HG03060 (cell line): ENCODE data around the gene EPG5.
"Not testable (repeated sequence)": the region's sequence is repeated elsewhere in the genome, so short reads cannot be mapped to it uniquely, and the experiment has no call there.

Experiments
- ATAC-seq: cut with Tn5 transposase; IDR thresholded peaks from one replicate; pipeline ENCODE4 v1.9.1; 2021; ENCODE audit warnings: low read depth, moderate number of reproducible peaks; ENCODE audit not compliant: unreplicated experiment

EPG5 gene

GRCh38 chr18:45967007-45967706 lies at the start of gene EPG5:
Gene EPG5 (minus strand): TSS chr18:45967329. CDS start chr18:45967239, 90 bp downstream.
- peak; percentile 87 for ATAC-seq

- ATAC-seq = peak; percentile 43
Observed at GRCh38 chr18:46013484-46014189, 46.5 kb upstream of the EPG5 start.

DNA sequence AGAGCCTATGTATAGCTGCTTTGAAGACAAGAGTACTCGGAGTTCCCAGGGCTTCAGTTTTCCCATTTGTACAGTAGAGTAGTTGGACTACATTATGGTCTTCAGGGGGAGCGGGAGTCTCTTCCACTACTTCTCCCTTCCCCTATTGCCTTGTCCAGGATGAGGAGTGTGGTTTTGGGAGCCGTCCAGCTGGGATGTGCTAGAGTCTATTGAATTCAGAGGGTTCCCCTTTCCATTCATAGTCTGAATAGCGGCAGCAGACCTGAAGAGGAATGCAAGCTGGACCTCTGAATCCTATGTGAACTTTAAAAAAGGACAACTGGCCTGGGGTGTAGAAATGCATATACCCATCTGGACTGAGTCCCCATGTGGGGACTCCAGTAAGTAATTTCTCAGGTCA lies 43.5 kb upstream of the EPG5 start:
- ATAC-seq = no peak

DNA sequence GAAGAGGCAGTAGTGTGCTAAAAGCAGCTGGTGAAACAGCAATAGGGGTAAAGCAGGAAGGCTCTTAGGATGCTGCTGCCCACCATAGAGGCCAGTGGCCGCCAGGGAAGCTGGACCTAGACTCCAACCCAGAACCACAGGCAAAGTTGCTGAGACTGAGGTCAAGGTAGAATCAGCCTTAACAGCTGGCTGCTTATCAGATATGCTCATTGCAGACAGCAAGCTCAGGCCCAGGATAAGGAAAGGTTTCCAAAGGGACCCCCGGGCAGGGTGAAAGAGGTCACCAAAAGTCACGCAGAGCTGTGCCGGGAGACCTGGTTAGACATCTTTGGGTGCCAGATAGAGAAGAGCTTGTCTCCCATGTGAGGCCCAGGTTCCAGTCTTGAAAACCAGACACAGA lies 42.9 kb upstream of the EPG5 start:
- ATAC-seq = no peak

- no peak for ATAC-seq
Observed at GRCh38 chr18:46009125-46009840, 42.2 kb upstream of the EPG5 start.

GRCh38 chr18:46008531-46008930 lies 41.4 kb upstream of the EPG5 start:
- no peak for ATAC-seq

DNA sequence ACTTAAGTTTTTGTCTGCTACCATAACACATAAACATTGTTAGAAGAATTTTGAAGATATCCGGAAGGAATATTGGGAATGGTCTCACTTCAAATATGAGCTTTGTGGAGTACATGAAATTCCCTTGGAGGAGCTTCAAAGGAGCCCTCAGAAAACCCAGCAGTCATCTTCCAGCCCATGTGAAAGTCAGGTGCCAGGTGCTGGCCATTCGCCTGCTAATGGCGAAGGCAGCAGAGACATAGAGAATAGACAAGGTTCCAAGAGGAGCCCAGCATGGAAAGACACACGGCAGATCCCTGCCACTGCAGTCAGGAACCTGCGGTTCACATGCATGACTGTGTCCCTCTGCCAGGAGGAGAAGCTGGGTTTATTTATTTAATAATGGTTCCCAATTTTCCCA lies 40.0 kb upstream of the EPG5 start:
- no peak for ATAC-seq

DNA sequence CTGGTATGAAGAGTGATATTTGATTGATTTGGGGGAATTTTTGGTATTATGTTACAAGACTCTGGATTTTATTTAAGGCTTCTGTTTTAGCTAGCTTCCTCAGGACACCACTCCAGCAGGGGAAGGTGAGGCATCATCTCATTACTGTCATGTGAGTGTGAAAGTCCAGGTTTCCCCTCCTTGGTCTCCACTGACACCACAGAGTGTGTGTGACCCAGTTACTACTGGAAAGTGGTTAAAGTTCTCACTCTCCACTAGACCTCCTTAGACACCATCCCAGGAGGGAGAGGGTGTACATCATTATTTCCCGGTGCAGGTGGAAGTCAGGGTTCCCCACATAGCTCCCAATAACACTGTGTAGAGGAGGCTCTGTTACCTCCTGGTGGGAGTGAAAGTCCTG lies 35.8 kb upstream of the EPG5 start:
- no peak for ATAC-seq

GRCh38 chr18:46001892-46002291 lies 34.8 kb upstream of the EPG5 start:
- no peak for ATAC-seq

DNA sequence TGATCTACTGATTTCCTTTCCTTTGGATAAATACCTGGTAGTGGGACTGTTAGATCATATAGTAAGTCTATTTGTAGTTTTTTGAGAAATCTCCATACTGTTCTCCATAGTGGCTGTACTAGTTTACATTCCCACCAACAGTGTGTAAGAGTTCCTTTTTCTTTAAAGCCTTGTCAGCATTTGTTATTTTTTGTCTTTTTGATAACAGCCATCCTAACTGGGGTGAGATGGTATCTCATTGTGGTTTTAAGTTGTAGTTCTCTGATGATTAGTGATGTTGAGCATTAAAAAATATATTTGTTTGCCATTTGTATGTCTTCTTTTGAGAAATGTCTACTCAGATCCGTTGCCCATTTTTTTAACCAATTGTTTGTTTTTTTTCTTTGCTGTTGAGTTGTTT lies 33.9 kb upstream of the EPG5 start:
- no peak for ATAC-seq

DNA sequence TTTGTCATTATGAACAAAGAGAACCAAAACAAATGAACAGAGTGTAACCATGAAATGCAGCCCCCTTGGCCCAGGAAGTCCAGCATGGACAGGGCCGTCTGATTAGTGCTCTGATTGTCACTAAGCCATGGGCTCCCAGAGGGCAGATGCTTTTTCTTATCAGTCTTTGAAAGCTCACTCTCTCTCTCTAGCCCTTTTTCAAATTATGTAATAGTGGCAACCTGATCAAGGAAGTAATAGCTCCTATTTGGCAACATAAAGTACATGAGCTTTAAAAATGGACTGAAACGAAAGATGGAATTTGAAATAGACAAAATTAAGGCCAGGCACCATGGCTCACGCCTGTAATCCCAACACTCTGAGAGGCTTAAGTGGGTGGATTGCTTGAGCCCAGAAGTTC lies 32.4 kb upstream of the EPG5 start:
- ATAC-seq = no peak

- no peak for ATAC-seq
Observed at GRCh38 chr18:45998244-45998643, 31.1 kb upstream of the EPG5 start.

DNA sequence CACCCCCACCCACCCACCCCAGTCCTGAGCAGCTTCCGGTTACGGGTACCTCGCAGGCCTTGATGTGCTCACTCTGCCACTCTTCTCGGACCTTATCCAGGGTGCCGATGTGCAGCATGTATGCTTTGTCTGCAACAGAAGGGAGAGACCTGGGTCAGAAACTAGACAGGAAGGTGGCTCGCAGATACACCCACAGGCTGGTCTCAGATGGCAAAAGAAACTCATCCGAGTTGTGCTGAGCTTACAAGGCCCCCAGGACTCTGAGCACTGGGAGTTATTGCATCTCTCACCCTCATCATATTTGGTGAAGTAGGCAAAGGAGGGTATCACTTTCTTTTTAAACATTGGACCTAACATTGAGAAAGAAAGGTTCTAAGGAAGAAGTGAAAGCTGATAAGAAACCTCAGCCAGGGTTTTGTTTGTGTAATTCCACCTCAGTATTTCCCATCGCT lies 30.6 kb upstream of the EPG5 start:
- ATAC-seq = no peak

GRCh38 chr18:45995461-45995860 lies 28.3 kb upstream of the EPG5 start:
- no peak for ATAC-seq

DNA sequence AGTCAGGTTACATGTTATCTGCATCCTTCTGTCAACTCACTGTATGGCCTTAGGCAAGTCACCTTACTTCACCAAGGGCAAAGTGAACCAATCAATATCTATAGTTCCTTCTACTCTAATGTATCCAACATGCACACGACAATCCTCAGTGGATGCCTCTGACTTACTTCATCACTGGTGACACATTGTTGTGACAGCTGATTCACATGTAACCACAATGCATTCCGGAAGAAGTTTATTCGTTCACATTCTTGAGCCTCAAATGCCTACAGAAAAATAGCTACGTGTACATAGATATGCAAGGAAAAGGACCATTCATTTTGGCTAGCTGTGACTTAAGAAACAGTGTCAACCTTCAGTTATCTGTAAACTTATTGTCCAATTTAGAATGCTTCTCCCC lies 26.3 kb upstream of the EPG5 start:
- ATAC-seq = no peak

DNA sequence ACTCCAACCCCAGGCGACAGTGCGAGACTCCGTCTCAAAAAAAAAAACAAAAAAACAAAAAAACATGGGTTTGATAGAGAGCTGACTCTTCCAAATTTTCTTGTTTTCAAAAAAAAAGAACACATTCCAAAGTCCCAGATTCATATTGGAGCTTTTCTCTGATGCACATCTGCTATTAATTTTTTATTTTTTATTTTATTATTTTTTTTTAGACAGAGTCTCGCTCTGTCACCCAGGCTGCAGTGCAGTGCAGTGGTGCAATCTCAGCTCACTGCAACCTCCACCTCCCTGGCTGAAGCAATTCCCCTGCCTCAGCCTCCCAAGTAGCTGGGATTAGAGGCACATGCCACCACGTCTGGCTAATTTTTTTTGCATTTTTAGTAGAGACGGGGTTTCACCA lies 25.4 kb upstream of the EPG5 start:
- ATAC-seq = not testable (repeated sequence)

DNA sequence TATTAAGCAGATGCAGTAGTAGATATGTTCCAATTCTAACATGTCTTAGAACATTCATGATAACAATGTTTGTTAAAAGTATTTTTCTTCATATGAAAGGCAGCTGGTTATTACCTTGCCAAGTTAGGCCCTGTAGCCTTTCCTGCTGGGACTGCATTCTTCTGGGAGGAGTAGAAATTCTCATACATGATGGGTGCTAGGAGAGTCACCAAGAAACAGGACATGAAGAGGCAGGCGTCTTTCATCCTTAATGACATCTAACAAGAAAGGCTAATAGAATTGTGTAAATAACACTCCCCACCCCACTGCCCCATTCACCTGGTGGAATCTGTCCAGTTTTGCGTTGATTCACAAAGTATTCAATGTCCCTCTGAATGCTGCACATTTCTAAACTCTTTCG lies 24.7 kb upstream of the EPG5 start:
- no peak for ATAC-seq

DNA sequence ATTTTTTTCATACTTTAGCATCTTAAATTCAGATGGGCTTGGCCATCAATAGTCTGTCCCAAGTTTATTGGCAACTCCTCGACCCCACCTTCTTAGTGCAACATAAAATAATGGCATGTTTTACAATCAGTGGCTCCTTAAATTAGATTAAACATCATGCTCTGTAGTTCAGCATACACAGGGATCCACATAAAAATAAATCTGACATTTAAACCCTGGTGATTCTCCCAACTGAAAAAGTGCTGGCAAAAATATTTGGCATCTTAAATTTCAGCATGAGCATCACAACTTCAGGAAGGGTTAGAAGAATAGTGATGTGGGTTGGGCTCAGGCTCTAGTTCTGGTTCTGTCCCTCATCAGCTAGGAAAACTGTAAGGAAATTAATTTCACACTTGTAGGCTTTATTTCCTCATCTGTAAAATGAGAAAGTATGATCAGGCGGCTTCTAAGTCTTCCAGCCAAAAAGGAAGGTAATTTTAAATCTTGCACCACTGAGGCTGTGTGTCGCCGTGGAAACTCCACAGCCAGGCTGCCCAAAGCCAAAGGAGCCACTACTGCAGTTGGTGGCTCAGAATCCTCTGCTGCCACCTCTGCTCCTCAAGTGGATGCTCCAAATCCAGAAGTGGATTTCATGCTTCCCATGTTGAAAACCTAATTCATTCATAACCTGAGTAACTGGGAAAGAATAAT lies 17.6 kb upstream of the EPG5 start:
- no peak for ATAC-seq

DNA sequence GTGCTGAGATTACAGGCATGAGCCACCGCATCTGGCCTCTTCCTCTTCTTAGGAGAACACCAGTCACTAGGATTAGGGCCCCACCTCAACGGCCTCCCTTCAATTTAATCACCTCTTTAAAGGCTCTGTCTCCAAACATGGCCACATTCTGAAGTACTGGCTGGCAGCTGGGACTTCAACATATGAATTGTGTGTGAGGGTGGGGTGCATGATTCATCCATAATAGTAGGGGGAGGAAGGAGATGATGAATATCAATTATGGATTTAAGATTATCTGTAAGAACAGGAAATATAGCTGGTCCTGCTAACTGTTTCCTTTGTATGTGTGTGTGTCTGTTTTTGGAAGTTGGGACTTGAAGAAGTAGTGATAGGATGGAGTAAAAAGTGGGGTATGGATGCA lies 14.7 kb upstream of the EPG5 start:
- ATAC-seq = no peak

DNA sequence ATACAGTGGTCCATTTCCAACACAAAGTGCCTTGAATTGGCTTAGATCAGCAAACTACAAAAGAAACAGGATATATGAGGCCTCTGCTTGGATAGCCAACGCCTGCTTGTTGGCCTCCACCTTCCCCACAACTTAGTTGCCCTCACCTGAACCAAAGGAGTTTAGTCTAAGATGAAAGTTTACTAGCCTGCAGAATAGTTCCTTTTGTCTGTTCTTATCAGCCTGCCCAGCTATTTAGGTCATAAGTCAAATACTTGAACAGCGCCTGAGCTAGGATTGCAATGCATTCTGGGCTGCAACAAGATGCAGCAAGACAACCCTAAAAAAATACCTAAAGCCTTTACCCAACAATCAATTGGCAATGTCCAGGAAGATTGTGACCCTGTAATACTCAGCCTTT lies 13.1 kb upstream of the EPG5 start:
- no peak for ATAC-seq

- ATAC-seq = no peak
Observed at GRCh38 chr18:45978084-45978483, 11.0 kb upstream of the EPG5 start.
